Measurements from ENCODE around the gene SALL4. TPM values are rescaled to one million over a fixed set of nuclear protein-coding genes. Genes with fewer than 3 reads are reported as not detected.

Gene SALL4
- total RNA-seq, 1 donor from 2014 or later = 219 TPM

- no peak for TF ChIP-seq CTCF (IDR thresholded peaks at IDR 0.05)
- no peak for TF ChIP-seq EZH2phosphoT487 (IDR thresholded peaks at IDR 0.05)
- no peak for TF ChIP-seq EZH2 (IDR thresholded peaks at IDR 0.05)
- Mint-ChIP-seq H3K4me3 (no peak overlapping the region), H3K27me3 (ENCODE audit: insufficient read depth, low read depth) (peaks cover 4% of the 10 kb centered on the region), H3K36me3 (no peaks in the 10 kb centered on the region), H3K4me1 (peaks cover 11% of the 10 kb centered on the region), H3K9me3 (no peaks in the 10 kb centered on the region), H3K27ac (no peak overlapping the region)
- Histone ChIP-seq H3F3A (ENCODE audit: low read depth) (peaks cover 4% of the 10 kb centered on the region), H3K9ac (no peak overlapping the region), H3K4me3 (no peak overlapping the region), H3K4me1 (no peaks in the 10 kb centered on the region), H2AFZ (replicated peaks) (no peak overlapping the region), H3K27ac (no peak overlapping the region), H3K36me3 (no peaks in the 10 kb centered on the region), H3K9me3 (ENCODE audit: low read depth) (no peaks in the 10 kb centered on the region), H4K20me1 (ENCODE audit: low read depth) (no peaks in the 10 kb centered on the region), H3K4me2 (no peak overlapping the region), H3K27me3 (no peaks in the 10 kb centered on the region), H3K79me2 (ENCODE audit: low read depth) (no peaks in the 10 kb centered on the region)
- DNase-seq (ENCODE audit: low spot score) = no peak
Measured at GRCh38 chr20:51734876-51735720, 67.2 kb downstream of the SALL4 start.

- H3K36me3 Mint-ChIP-seq = no peaks in the 10 kb centered on the region
- H3K4me1 Mint-ChIP-seq = peaks cover 11% of the 10 kb centered on the region
- H3K4me3 Mint-ChIP-seq = no peak overlapping the region
- no peak overlapping the region for H3K4me3 ChIP-seq
- H3K9ac ChIP-seq = no peak overlapping the region
- H2AFZ ChIP-seq (replicated peaks) = no peak overlapping the region
- no peaks in the 10 kb centered on the region for H3K79me2 ChIP-seq (ENCODE audit: low read depth)
- peaks cover 4% of the 10 kb centered on the region for H3F3A ChIP-seq (ENCODE audit: low read depth)
- H3K4me2 ChIP-seq = no peak overlapping the region
- no peaks in the 10 kb centered on the region for H4K20me1 ChIP-seq (ENCODE audit: low read depth)
- no peaks in the 10 kb centered on the region for H3K36me3 ChIP-seq
- no peaks in the 10 kb centered on the region for H3K4me1 ChIP-seq
- H3K27me3 Mint-ChIP-seq (ENCODE audit: insufficient read depth, low read depth) = peaks cover 5% of the 10 kb centered on the region
- H3K27ac Mint-ChIP-seq = no peak overlapping the region
- H3K27me3 ChIP-seq = no peaks in the 10 kb centered on the region
- no peak for TF ChIP-seq CTCF (IDR thresholded peaks at IDR 0.05)
- TF ChIP-seq EZH2phosphoT487 (IDR thresholded peaks at IDR 0.05) = no peak
- no peak for TF ChIP-seq EZH2 (IDR thresholded peaks at IDR 0.05)
- H3K9me3 Mint-ChIP-seq = no peaks in the 10 kb centered on the region
- no peak overlapping the region for H3K27ac ChIP-seq
- no peaks in the 10 kb centered on the region for H3K9me3 ChIP-seq (ENCODE audit: low read depth)
- DNase-seq (ENCODE audit: low spot score) = no peak
Measured at GRCh38 chr20:51733070-51733469, 69.3 kb downstream of the SALL4 start.

Other genes with a start within 250 kb of the SALL4 start
- 17.6 and 18.2 TPM in 2 replicates for gene ATP9A, start 34.1 kb downstream of the SALL4 start, total RNA-seq (ENCODE audit: low replicate concordance)

Data from neural progenitor cell (in vitro differentiated cells).